Small intestine (tissue), 7 donors: ENCODE measurements around the gene BLVRA. TPM values are rescaled to one million over a fixed set of nuclear protein-coding genes. Genes with fewer than 3 reads are reported as not detected.
"Not testable (repeated sequence)": the region's sequence is repeated elsewhere in the genome, so short reads cannot be mapped to it uniquely, and the experiment has no call there.

Experiments used
- DNase-seq, 2 donors: peaks; one replicate each; pipeline versions ENCODE4 v3.0.0 to v3.0.0-alpha.2; 2013
- FAIRE-seq: peaks from 2 replicates; lab custom pipeline; 2012; peaks lifted over from hg19 to GRCh38; lab: Jason Lieb, UNC
- H3K27ac ChIP-seq, 3 donors: one replicate each; pipeline ENCODE4 v1.5.1; 2013; ENCODE audit warnings: low read length in 2 of 3, mild to moderate bottlenecking in 2 of 3, control low read depth in 1 of 3, inconsistent platforms in 1 of 3, low read depth in 1 of 3, moderate library complexity in 1 of 3
- H3K27me3 ChIP-seq, 3 donors: one replicate each; pipeline ENCODE4 v1.6.1; 2013; ENCODE audit warnings: low read length in 3 of 3, inconsistent platforms in 1 of 3; ENCODE audit not compliant: control insufficient read depth in 3 of 3, insufficient read depth in 3 of 3
- H3K36me3 ChIP-seq, 3 donors: one replicate each; pipeline ENCODE4 v1.6.1; 2013; ENCODE audit warnings: low read length in 3 of 3, inconsistent platforms in 1 of 3, low read depth in 1 of 3, mild to moderate bottlenecking in 1 of 3, moderate library complexity in 1 of 3; ENCODE audit not compliant: control insufficient read depth in 3 of 3, insufficient read depth in 2 of 3
- H3K4me1 ChIP-seq, 3 donors: one replicate each; pipeline ENCODE4 v1.6.1; 2013; ENCODE audit warnings: low read length in 2 of 3, inconsistent platforms in 1 of 3, low read depth in 1 of 3, mild to moderate bottlenecking in 1 of 3, moderate library complexity in 1 of 3; ENCODE audit not compliant: control insufficient read depth in 3 of 3, insufficient read depth in 2 of 3
- H3K4me3 ChIP-seq, 3 donors: one replicate each; pipeline ENCODE4 v1.5.1; 2013; ENCODE audit warnings: low read length in 3 of 3, control low read depth in 1 of 3, inconsistent platforms in 1 of 3, low read depth in 1 of 3, mild to moderate bottlenecking in 1 of 3, moderate library complexity in 1 of 3
- H3K9me3 ChIP-seq, 2 donors: one replicate each; pipeline ENCODE4 v1.6.1; 2013; ENCODE audit warnings: low read depth in 1 of 2, low read length in 1 of 2; ENCODE audit not compliant: control insufficient read depth in 2 of 2, insufficient read depth in 1 of 2
- WGBS, 3 donors: extraction: QIAGEN DNeasy Blood & Tissue Kit; methylation state at CpG; one replicate each; pipeline ENCODE4 v1.1.7; 2013; 5-methylcytosine and 5-hydroxymethylcytosine counted together
- polyA plus RNA-seq, 4 donors: library from polyadenylated mRNA; stranded (reverse) in 3 of 4; unstranded in 1 of 4; fragments of 200-250 nt in 3 of 4; fragments of 120-200 nt in 1 of 4; gene quantifications; one replicate each; pipeline versions ENCODE4 v1.2.1 to v1.2.3, GENCODE V29; 2013
- donor health status: healthy with polysubstance abuse.
- donor health status: control.
- donor health status: control.
- donor health status: Bipolar disorder and iron deficiency.
- donor health status: healthy.

Gene BLVRA
- polyA plus RNA-seq, 4 donors, result 3.4 to 22.2 (median 15.4) TPM

GRCh38 chr7:43726466-43726865 is 32.0 kb upstream of the BLVRA start:
- peaks cover 0 to 3% (median 0%) of the 10 kb centered on the region in 3 donors for H3K36me3 ChIP-seq
- H3K9me3 ChIP-seq, result no peaks in the 10 kb centered on the region
- DNase-seq, result no peak
- H3K27me3 ChIP-seq, result no peaks in the 10 kb centered on the region
- peaks cover 0 to 4% (median 3%) of the 10 kb centered on the region in 3 donors for H3K4me1 ChIP-seq
- no peak for FAIRE-seq
- no peak overlapping the region for H3K4me3 ChIP-seq
- H3K27ac ChIP-seq, result no peak overlapping the region
- WGBS, 3 donors, result 65 to 74% (median 69%) methylated on average over 4 of the region's 4 CpGs

DNA sequence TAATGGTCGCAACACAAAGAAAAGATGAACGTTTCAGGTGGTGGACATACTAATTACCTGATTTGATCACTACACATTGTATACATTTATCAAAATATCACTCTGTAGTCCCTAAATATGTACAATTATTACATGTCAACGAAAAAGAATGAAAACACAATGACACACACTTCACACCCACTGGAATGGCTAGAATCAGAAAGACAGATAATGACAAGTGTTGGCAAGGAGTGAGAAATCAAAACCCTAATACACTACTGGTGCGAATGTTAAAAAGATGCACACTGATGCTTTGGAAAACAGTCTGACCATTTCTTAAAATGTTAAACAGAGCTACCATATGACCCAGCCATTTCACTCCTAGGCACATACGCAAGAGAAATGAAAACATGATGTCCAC is 31.5 kb upstream of the BLVRA start:
- WGBS, 3 donors, result 87 to 91% (median 90%) methylated on average over 5 of the region's 5 CpGs
- no peak overlapping the region for H3K27ac ChIP-seq
- H3K36me3 ChIP-seq, result peaks cover 0 to 3% (median 0%) of the 10 kb centered on the region in 3 donors
- H3K27me3 ChIP-seq, result no peaks in the 10 kb centered on the region
- H3K4me1 ChIP-seq, result peaks cover 0 to 4% (median 3%) of the 10 kb centered on the region in 3 donors
- no peak overlapping the region for H3K4me3 ChIP-seq
- DNase-seq (no peak), FAIRE-seq (no peak)
- H3K9me3 ChIP-seq, result no peaks in the 10 kb centered on the region

DNA sequence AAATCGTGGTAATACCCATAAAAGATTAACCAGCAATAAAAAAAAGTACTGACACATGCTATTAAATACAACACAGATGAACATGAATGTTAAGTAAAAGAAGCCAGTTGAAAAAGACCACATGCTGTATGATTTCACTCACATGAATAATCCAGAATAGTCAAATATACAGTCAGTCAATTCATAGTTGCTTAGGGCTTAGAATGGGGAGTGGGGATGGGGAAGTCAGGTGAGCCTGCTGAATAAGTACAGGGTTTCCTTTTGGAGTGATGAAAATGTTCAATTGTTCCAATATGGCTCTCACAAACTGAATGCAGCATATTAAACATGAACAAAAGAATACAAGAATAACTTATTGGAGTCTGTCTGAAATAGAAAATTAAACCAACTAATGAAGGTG is 31.0 kb upstream of the BLVRA start:
- Histone ChIP-seq H3K4me3 (no peak overlapping the region), H3K9me3 (no peaks in the 10 kb centered on the region), H3K27me3 (no peaks in the 10 kb centered on the region), H3K4me1 (peaks cover 0 to 4% (median 3%) of the 10 kb centered on the region in 3 donors), H3K36me3 (peaks cover 0 to 3% (median 0%) of the 10 kb centered on the region in 3 donors), H3K27ac (no peak overlapping the region)
- 15 to 60% (median 22%) methylated on average over 1 of the region's 1 CpG for WGBS, 3 donors
- FAIRE-seq (no peak), DNase-seq (no peak)

DNA sequence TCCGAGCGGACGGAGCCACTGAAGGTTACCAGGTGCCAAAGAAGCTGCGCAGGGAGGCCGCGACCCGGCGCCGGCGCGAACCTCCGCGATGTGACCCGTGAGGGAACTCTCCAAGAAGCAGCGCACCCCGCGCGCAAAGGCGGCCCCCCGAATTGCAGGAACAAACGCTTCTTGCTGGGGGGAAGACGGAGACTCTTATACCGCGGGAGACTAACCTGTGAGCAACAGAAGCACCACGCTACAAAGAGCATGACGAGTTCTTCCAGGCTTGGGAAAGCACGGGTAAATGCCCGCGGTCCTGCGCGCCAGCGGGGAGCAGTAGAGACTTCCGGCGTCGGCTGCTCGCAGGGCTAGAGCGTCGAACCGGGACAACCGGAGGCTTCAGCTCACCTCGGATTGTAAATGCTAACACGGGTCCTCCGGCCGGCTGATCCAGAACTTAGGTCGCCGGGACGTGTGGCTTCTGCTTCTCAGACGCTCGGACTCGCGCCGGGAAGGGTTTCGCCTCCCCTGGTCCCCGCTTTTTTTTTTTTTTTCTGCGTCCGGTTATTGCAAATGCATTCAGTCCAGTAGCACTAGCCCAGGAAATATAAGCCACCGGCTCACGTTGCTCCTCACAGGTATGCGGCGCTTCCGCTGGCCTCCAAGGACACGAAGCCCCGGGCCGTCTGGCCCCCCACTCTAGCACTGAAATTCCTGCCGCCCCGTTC is 29.1 kb upstream of the BLVRA start, which contains the start of gene COA1:
Gene COA1 (minus strand): TSS at position 310 of the 710 bp plus-strand sequence. CDS start 80,909 bp downstream, outside the sequence.
- no peaks in the 10 kb centered on the region for H3K9me3 ChIP-seq
- H3K27ac ChIP-seq, result peak within 1 kb of the TSS; percentile 79 to 93 (median 84)
- peak; percentile 90 to 95 for DNase-seq
- no peaks in the 10 kb centered on the region for H3K27me3 ChIP-seq
- peaks cover 0 to 3% (median 0%) of the 10 kb centered on the region in 3 donors for H3K4me1 ChIP-seq
- peaks cover 0 to 3% (median 0%) of the 10 kb centered on the region in 3 donors for H3K36me3 ChIP-seq
- no peak for FAIRE-seq
- WGBS, 3 donors, result 0 to 1% (median 0%) methylated on average over 62 to 66 of the region's 66 CpGs
- H3K4me3 ChIP-seq, result peak within 1 kb of the TSS; percentile 67 to 97 (median 95)

- FAIRE-seq (no peak), DNase-seq (no peak)
- Histone ChIP-seq H3K27ac (peak overlapping the region; percentile 79 to 93 (median 84)), H3K4me3 (peak overlapping the region; percentile 67 to 97 (median 95)), H3K9me3 (no peaks in the 10 kb centered on the region), H3K4me1 (peaks cover 0 to 3% (median 0%) of the 10 kb centered on the region in 3 donors), H3K27me3 (no peaks in the 10 kb centered on the region), H3K36me3 (peaks cover 0 to 1% (median 0%) of the 10 kb centered on the region in 3 donors)
- WGBS, 3 donors, result 21 to 22% (median 21%) methylated on average over 4 of the region's 4 CpGs
These were observed 28.6 kb upstream of the BLVRA start for GRCh38 chr7:43729924-43730248.

DNA sequence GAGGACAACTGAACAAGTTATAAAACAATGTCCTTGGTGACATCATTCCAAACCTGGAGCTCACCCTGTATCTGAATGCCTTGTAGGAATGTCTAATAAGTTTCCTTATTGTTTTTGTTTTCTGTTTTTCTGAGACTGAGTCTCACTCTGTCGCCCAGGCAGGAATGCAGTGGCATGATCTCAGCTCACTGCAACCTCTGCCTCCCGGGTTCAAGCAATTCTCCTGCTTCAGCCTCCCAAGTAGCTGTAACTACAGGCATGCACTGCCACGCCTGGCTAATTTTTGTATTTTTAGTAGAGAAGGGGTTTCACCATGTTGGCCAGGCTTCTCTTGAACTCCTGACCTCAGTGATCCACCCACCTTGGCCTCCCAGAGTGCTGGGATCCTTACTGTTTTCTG is 27.0 kb upstream of the BLVRA start:
- not testable (repeated sequence) for H3K4me1 ChIP-seq, H3K9me3 ChIP-seq, H3K27me3 ChIP-seq, H3K36me3 ChIP-seq, H3K4me3 ChIP-seq, FAIRE-seq, DNase-seq, H3K27ac ChIP-seq
- 81 to 94% (median 84%) methylated on average over 3 of the region's 3 CpGs for WGBS, 3 donors

- H3K4me1 ChIP-seq, FAIRE-seq, H3K9me3 ChIP-seq, DNase-seq, H3K27ac ChIP-seq, H3K4me3 ChIP-seq, H3K36me3 ChIP-seq, H3K27me3 ChIP-seq: not testable (repeated sequence)
- 66 to 67% (median 66%) methylated on average over 18 of the region's 18 CpGs for WGBS, 3 donors
These were observed 23.7 kb upstream of the BLVRA start for GRCh38 chr7:43734575-43735332.

- Histone ChIP-seq H3K27me3 (no peaks in the 10 kb centered on the region), H3K9me3 (no peaks in the 10 kb centered on the region), H3K27ac (no peak overlapping the region), H3K36me3 (no peaks in the 10 kb centered on the region), H3K4me1 (peaks cover 0 to 3% (median 0%) of the 10 kb centered on the region in 3 donors), H3K4me3 (no peak overlapping the region)
- FAIRE-seq (no peak), DNase-seq (no peak)
- 88 to 100% (median 96%) methylated on average over 1 of the region's 1 CpG for WGBS, 3 donors
These were observed 23.1 kb upstream of the BLVRA start for GRCh38 chr7:43735403-43735801.
